ENCODE measurements around the gene DNAJC12. TPM values are rescaled to one million over a fixed set of nuclear protein-coding genes. Genes with fewer than 3 reads are reported as not detected.

DNAJC12 gene
- total RNA-seq, 1 experiment from 2014 or later, result 4.3 TPM

DNA sequence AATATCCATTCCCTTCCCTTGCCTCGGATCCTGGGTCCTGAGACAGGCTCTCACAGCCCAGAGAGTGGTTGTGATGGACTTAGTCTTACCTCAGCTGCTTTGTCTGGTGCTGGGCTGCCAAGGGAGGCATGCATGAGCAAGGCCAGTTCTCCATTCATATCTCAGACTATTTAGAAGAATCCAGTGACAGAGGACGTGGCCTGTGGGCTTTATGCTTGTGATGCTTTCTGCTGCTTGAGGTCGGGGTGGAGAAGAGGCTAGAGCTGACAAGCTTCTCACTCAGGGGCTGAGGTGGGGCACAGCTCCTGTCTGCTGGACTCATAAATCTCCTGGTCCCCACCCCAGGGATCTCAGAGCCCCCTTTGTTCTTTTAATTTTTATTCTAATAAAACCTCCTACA is 66.8 kb downstream of the DNAJC12 start:
- H3K4me1 ChIP-seq (ENCODE audit: control insufficient read depth in 1 of 2, insufficient read depth in 2 of 2, low read length in 2 of 2), result peaks cover 0 to 12% of the 10 kb centered on the region in 2 experiments; a peak in 3 of 4 replicates
- peaks cover 0 to 4% of the 10 kb centered on the region in 2 experiments; a peak in 1 of 4 replicates for H3K9me3 ChIP-seq (ENCODE audit: control insufficient read depth in 1 of 2, insufficient read depth in 1 of 2, low read depth in 1 of 2, low read length in 2 of 2)
- no peaks in the 10 kb centered on the region for H4K20me1 ChIP-seq (ENCODE audit: insufficient read depth)
- BruUV-seq (replicated peaks), result no TSS peak
- no peaks in the 10 kb centered on the region for H3K79me2 ChIP-seq (ENCODE audit: insufficient read depth, low read length)
- H3K27ac ChIP-seq (ENCODE audit: low read depth, low read length), result no peak overlapping the region
- intact Hi-C loops (cut with micrococcal nuclease), result loop anchor here (10.0 kb wide), 1 partner anchor 816 kb away; no protein-coding TSS in a partner anchor
- TF ChIP-seq TCF7L2 (IDR thresholded peaks at IDR 0.05; ENCODE audit: borderline replicate concordance, extremely low read depth, insufficient read depth, insufficient read length) (no peak), SP1 (IDR thresholded peaks at IDR 0.05; ENCODE audit: low read depth) (no peak), JUND (IDR thresholded peaks at IDR 0.05) (no peak)
- H3K27me3 ChIP-seq (ENCODE audit: insufficient read depth, low read length), result no peaks in the 10 kb centered on the region
- H2AFZ ChIP-seq (ENCODE audit: low read depth, low read length, poor library complexity, severe bottlenecking), result no peak overlapping the region
- DNase-seq (ENCODE audit: low read depth, low spot score) (no peak), ATAC-seq (no peak)
- H3K9ac ChIP-seq (ENCODE audit: low read length), result no peak overlapping the region
- H3K36me3 ChIP-seq (ENCODE audit: control insufficient read depth in 1 of 2, insufficient read depth in 2 of 2, low read length in 2 of 2), result no peaks in the 10 kb centered on the region
- H3K4me2 ChIP-seq (ENCODE audit: low read length), result no peak overlapping the region
- ChIA-PET POLR2A (no interaction called here), CTCF (no interaction called here), RAD21 (ENCODE audit: low non-redundant PET in 1 of 2, low total read pairs in 2 of 2, uncharacterized antibody in 2 of 2, unreplicated experiment in 2 of 2) (no interaction called here)
- H3K9me2 ChIP-seq (ENCODE audit: insufficient read depth), result no peaks in the 10 kb centered on the region
- no peak overlapping the region for H3K4me3 ChIP-seq (replicated peaks in 1 of 2; ENCODE audit: low read depth in 1 of 2, low read length in 2 of 2)

GRCh38 chr10:67770537-67770936 is 67.5 kb downstream of the DNAJC12 start:
- no peaks in the 10 kb centered on the region for H3K36me3 ChIP-seq (ENCODE audit: control insufficient read depth in 1 of 2, insufficient read depth in 2 of 2, low read length in 2 of 2)
- POLR2A ChIA-PET, result no interaction called here
- no peak overlapping the region for H2AFZ ChIP-seq (ENCODE audit: low read depth, low read length, poor library complexity, severe bottlenecking)
- no peaks in the 10 kb centered on the region for H3K27me3 ChIP-seq (ENCODE audit: insufficient read depth, low read length)
- H3K27ac ChIP-seq (ENCODE audit: low read depth, low read length), result no peak overlapping the region
- no peaks in the 10 kb centered on the region for H4K20me1 ChIP-seq (ENCODE audit: insufficient read depth)
- BruUV-seq (replicated peaks), result no TSS peak
- peaks cover 2 to 16% of the 10 kb centered on the region in 2 experiments; a peak in 3 of 4 replicates for H3K4me1 ChIP-seq (ENCODE audit: control insufficient read depth in 1 of 2, insufficient read depth in 2 of 2, low read length in 2 of 2)
- CTCF ChIA-PET, result no interaction called here
- H3K9ac ChIP-seq (ENCODE audit: low read length), result no peak overlapping the region
- DNase-seq (ENCODE audit: low read depth, low spot score), result no peak
- H3K9me3 ChIP-seq (ENCODE audit: control insufficient read depth in 1 of 2, insufficient read depth in 1 of 2, low read depth in 1 of 2, low read length in 2 of 2), result peaks cover 0 to 4% of the 10 kb centered on the region in 2 experiments; a peak in 1 of 4 replicates
- no peaks in the 10 kb centered on the region for H3K79me2 ChIP-seq (ENCODE audit: insufficient read depth, low read length)
- RAD21 ChIA-PET (ENCODE audit: low non-redundant PET in 1 of 2, low total read pairs in 2 of 2, uncharacterized antibody in 2 of 2, unreplicated experiment in 2 of 2), result no interaction called here
- H3K4me2 ChIP-seq (ENCODE audit: low read length), result no peak overlapping the region
- no peak for ATAC-seq
- H3K9me2 ChIP-seq (ENCODE audit: insufficient read depth), result no peaks in the 10 kb centered on the region
- intact Hi-C loops (cut with micrococcal nuclease), result loop anchor here (10.0 kb wide), 1 partner anchor 816 kb away; no protein-coding TSS in a partner anchor
- TF ChIP-seq RAD21 (IDR thresholded peaks at IDR 0.05; ENCODE audit: low read depth), result no peak
- TF ChIP-seq EZH2 (IDR thresholded peaks at IDR 0.05), result no peak
- TF ChIP-seq SP1 (IDR thresholded peaks at IDR 0.05; ENCODE audit: low read depth), result no peak
- no peak for TF ChIP-seq REST (IDR thresholded peaks at IDR 0.05; ENCODE audit: low read depth)
- no peak for TF ChIP-seq CEBPB (IDR thresholded peaks at IDR 0.05; ENCODE audit: low read depth)
- no peak for TF ChIP-seq ATF3 (IDR thresholded peaks at IDR 0.05)
- no peak overlapping the region for H3K4me3 ChIP-seq (replicated peaks in 1 of 2; ENCODE audit: low read depth in 1 of 2, low read length in 2 of 2)

Data from HCT116 (cell line).